ENCODE measurements around the gene SV2B.

SV2B gene

DNA sequence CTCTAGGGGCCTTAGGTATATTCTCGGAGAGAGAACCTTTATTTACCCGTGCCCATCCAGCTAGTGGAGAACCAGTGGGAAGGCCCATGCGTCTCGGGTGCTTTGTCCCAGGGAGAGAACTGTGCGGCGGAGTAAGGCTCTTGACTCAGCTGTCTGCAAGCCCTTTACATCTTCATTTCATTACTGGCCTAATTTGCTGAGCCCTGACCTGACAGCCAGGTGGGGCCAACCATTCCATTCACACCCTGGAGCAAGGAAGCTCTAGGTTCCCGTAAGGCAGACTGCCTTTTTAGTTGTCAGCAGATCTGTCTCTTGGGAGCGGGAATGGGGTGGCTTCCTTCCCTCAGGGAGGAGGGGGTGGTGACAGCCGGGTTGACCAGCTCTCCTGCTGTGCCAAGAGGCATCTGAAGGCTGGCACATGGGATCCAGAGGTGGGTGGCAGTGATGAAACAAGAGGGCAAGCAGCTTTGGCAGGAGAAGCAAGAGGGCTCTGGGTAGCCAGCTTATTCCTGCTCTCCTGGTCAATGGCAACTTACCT is 36.4 kb downstream of the SV2B start:
- DNase-seq (ENCODE audit: low spot score) = no peak

DNA sequence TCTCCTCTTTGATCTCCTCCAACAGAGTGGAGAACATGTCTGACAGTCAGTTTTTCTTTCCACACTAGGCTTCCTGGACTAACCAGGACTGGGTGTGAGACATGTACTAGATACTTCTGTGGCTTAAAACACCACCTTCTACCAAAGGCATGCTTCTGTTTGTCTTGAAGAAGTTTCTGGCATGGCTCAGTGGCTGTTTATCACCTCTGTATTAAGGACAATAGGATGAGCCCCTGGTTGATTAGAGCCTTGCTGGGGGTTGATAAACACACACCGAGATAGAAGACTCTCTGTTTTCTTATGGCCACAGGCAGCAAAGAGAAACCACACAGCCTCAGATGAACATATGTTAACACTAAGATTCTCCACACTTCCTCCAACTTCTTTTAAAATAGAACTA is 40.5 kb downstream of the SV2B start:
- no peak for DNase-seq (ENCODE audit: low spot score)

DNA sequence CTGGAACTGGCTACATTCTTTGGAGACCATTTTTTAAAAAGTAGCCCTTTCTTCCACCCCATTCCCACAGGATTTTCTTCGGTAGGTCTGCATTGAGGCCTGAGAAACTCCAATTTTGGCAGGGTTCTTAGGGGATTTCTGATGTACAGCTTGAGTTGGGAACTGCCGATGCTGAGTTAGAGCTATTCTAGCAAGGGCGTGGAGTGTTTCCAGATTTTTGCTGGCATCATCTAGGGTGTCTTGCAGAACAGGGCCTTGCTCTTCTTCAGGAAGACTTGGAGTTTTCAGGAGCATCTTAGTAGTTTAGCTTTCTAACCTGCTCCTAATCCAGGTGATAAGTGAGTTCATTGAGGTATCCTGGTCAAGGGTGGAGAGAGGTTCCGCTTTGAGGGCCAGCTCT is 41.0 kb downstream of the SV2B start:
- no peak for DNase-seq (ENCODE audit: low spot score)

DNA sequence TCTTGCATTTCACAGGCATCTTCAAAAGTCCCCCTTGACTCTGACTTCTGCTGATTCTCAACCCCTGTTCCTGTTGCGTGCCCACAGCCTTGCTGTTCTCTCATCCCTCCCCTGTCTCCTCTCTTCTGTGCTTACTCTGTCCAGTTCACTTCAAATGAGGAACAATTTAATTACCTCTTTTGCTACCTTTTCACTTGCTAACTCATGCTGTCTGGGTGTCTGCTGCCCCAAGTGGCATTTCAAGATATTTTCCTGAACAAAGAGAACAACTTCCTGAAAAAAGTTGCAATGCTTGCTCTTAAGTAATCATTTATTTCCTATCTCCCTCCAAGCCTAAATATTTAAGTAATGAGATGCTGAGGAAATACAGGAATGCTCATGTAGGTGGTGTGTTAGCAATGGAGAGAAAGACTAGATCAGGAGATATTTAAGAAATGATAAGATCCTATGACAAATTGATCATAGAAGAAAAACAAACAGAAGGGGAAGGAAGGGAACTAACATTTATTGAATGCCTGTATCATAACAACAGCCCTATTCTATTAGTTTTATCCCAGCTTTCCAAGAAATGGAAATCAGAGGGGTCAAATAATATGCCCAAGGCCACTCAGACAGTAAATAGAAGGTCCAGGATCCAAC is 42.2 kb downstream of the SV2B start:
- peak; percentile 50 for DNase-seq (ENCODE audit: low spot score)

DNA sequence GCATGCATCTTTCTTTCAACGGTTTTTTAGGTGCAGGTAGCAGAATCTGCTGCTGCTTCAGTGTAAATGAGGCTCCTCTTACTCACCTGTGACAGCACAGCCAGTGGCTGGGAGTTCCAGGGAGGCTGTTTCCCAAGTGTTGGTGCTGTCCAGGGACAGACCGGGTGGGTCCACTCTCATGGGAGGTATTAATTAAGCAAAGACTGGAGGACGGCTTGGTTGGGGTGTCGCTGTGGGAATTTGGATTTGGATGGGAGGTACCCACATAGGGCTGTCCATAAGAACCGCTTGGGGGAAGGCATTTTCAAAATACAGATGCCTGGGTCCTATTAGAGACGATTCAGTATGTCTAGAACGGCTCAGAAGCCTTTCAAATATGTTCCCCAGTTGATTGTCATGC is 42.9 kb downstream of the SV2B start:
- DNase-seq (ENCODE audit: low spot score) = no peak

DNA sequence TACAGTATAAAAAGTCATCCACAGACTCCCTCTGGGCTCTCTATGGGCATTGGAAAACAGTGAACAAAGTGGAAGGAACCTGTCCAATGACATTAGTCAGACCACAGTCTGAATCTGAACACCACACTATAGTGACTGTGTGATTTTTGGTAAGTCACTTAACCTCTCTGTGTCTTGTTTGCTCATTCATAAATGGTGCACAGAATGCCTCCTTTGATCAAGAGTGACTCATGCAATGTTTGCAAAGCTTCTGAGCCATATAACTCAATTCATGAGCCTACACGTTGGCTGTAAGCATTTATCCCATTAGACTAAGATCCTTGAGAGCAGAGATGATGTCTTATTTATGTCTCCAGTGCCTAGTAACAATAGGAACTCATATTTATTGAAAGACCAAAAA is 46.7 kb downstream of the SV2B start:
- no peak for DNase-seq (ENCODE audit: low spot score)

DNA sequence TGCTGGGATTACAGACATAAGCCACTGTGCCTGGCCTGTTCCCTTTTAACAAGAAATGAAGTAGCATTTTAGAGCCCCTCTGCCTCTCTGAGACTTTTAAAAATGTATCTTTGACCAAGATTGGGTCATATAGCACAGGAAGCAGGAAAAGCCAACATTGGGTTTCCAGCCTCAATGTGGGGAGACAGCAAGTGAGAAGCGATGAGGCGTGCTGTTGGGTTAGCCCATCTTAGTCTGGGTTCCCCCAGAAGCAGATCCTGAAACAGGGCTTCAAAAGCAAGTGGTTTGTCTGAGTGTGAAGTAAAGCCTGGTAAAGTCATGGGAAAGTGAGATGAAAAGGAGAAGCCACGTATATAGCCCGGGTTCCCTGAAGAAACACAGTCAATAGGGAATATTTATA is 48.2 kb downstream of the SV2B start:
- DNase-seq (ENCODE audit: low spot score) = no peak

DNA sequence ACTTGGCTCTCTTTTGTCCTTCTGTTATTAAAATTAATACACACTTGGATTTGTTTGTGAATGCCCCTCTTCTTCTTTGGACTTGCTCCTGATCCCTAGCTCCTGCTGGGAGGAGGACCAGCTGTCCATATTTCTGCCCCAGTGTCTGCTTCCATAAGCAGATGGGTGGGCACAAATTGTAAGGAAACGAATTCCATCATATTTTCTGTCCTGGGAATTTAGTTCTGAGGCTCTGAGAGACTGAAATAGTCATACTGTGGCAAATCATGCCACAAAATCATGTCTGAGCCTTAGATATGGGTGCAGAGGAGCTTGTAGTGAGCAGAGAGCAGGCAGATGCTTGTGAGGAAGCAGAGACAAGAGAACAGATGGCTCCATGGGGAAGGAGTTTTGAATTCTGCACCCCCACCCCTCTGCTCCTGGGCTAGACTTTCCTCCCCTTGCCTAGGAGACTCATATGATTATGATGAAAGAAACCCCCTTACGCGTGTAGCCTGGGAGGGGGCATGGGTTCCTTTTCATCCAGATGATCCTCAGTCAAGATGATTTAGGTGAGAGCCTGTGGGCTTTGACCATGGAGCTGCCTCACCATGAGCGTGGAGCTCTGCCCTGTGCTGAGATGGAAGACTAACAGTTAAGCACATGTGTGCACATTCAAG is 50.6 kb downstream of the SV2B start:
- DNase-seq (ENCODE audit: low spot score) = no peak

DNA sequence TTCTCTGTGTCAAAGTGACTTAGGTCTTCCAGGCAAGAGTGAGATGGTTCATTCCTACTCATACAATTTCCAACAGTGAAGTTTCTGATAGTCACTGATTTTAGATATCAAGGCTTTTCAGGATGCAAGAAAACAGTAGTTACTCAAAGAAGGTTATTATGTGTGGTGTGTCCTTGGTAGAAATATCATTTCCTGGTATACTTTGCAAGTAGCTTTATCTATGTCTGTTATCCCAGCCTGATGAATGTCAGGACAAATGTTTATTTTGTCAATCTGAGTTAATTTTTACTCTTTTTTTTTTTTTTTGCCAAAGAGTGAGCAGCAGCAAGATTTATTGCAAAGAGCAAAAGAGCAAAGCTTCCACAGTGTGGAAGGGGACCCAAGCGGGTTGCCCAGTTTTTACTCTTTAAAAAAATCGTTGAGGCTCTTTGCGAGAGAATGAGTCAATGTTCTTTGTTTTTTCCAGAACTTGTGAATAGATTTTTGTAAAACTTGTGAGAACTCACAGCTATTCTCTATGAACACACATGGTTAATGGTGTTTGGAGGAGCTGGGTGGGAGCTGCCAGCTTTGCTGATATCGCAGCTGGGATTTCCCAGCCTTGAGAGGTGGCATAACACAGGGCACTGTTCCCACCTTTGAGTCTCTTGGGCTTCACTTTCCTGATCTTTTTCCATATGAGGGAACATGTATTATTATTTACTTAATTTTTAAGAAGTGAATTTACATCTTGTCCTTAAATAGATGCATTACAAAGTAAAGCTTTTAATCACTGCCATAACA is 51.9 kb downstream of the SV2B start:
- DNase-seq (ENCODE audit: low spot score) = no peak

DNA sequence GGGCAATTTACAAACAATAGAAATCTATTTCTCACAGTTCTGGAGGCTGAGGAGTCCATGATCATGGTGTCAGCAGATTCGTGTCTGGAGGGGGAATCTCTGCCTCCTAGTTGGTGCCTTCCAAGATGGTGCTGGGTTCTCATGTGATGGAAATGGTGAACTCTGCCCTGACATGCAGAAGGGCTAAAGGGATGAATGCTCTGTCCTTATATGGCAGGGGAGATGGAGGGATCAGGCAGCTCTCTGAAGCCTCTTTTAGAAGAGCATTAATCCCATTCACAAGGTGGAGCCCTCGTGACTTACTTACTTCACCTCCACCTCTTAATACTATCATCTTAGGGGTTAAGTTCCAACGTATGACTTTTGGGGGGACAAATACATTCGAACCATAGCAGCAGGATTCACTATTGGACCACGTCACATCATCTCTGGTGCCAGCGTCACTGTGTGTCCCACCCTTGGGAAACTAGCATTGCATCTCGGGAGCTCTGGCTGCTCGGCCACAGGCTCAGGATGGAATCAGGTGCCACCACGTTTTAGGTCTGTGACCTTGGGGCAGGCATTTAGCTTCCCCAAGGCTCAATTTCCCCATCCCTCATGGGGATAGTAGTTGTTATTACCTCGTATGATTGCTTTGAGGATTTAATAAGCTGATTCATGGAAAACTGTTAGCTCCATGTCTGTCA is 53.0 kb downstream of the SV2B start:
- DNase-seq (ENCODE audit: low spot score) = no peak

DNA sequence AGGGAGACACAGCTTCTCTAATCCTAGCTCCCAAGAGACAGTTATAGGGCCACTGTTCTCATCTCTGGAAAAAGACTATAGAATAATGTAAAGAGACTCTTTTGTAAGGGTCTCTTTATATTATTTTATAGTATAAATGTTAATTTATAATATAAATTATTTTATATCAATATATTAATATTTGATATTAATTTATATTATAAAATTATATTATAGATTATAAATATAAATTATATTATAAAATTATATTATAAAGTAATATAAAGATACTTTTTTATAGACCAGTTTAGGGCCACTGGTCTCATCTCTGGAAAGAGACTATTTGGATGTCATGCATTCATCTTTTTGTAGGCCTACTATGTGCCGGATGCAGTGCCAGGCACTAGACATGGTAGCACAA is 53.9 kb downstream of the SV2B start:
- DNase-seq (ENCODE audit: low spot score) = no peak

DNA sequence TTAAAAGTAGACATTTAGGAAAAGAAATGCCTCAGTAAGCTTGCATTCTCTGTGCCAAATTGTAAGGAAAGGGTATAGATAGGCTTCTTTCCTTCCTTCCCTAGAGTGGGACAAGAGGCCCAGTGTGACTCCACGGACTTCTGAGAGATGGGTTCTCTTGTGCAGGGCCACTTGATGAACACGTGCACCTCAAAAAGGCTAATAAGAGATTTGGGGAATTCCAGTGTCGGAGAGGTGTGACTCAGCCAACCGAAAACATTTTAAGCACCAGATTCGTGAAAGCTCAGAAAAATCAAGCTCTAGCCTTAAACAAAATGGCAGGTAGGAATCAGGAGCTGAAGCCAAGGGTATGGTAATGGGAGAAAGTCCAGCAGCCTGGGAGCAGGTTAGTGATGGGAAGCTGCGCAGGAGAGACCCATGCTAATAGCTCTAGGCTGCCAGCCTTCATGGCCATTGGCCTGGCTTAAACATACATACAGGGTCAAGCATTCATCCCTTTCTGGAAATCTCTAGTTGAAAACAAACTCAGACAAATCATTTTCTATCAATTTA is 56.2 kb downstream of the SV2B start:
- no peak for DNase-seq (ENCODE audit: low spot score)

DNA sequence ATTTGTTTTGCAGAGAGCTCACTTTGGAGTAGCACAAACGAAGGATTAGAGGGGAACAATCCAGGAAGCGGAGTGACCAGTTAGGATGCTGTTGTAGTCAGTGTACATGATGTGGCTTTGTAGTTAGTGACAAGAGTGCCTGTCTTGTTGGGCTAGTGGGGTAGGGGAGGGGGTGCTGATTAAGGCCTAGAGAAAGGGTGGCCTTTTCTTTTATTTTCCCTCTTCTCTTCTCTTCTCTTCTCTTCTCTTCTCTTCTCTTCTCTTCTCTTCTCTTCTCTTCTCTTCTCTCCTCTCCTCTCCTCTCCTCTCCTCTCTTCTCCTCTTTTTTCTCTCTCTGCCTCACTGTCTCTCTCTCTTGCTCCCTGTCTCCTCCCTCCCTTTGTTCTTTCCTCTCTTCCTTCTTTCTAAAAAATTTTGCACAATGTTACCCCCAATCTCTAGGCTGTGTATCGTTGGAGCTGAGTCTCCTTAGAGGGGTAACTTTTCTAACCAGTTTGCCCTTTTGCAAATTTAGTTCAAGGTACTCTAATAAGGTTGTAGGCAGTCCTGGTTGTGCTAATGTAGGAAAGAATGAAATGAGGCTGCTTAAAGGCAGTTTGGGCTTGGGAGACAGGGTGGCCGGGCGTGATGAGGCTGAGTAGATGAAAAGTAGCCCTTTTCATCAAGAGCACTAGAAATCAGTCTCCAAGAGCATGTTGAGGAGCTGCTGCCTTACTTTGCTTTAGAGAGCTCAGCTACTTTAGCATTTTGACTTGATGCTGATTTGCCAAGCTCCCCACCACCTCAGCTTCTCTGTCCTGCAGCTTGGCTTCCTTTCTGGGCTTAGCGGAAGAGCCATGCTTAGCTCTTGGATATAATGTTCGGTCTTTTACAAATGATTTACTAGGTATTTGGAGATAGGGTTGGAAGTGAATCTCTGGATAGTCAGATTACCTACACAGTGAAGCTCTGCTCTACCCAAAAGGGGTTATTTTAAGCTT is 58.6 kb downstream of the SV2B start:
- DNase-seq (ENCODE audit: low spot score) = no peak

DNA sequence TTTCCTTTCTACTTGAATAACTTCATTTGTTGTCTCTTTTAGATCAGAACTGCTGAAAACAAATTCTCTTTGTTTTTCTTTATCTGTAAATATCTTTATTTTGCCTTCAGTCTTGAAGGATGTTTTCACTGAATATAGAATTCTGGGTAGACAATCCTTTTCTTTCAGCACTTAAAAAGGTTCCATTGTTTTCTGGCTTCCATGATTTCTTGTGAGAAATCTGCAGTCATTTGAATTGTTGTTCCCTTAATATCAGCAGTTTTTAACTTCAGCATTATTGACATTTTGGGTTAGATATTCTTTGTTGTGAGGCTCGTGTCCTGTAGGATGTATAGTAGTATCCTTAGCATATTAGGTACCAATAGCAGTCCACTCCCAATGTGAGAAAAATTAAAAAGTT is 65.8 kb downstream of the SV2B start:
- DNase-seq (ENCODE audit: low spot score) = no peak

DNA sequence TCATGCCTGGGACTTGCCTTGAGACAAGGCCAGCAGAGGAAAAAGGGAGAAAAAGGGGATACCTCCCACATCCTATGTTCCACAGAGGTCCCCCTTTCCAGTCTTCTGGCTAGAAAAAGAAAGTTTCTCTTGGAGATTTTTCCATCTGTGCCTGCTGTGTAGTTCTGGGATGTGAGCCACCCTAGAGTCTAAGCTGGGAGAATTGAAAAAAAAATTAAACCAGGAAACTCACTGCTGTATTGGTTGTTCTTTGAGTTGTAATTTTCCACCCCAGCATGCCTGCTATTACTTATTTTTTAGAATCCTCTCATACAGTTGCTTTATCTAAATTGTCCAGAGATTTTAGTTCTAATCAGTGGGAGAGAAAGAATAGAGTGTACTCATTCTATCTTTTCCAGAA is 68.4 kb downstream of the SV2B start:
- DNase-seq (ENCODE audit: low spot score) = no peak

DNA sequence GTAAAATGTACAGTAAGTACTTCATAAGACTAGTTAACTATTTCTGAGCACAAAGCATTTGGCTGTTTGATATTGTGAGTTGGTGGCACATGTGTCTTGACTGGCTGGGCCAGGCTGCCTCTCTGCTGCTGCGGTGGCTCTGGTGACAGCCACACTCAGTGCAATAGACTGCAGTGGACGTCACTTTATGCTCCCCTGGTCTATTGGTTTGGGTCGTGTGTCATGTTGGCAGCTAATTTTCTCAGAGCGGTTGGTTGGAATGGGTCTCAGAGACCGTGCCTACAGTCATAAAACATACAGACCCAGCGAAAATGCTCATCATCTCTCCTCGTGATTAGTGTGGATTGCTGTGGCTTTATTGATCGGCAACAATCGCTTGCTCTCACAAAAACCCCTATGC is 71.3 kb downstream of the SV2B start:
- no peak for DNase-seq (ENCODE audit: low spot score)

DNA sequence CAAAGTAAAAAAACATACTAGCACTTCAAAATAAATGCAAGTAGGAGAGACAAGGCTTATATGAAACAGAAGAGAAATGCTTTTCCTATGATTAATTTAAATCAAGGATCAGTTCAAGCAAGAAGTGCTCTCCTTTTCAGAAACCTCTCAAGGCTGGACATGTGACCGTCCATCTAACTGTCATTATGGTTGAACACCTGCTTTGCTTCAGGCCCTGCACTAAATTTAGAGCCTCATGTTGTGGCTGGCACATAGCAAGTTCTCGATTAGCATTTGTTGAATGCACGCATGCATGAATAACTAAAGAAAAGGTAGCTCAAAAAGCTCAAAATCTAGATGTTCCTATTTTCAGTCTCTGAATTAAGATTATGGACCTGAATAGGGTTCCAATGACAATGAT is 82.0 kb downstream of the SV2B start:
- no peak for DNase-seq (ENCODE audit: low spot score)

DNA sequence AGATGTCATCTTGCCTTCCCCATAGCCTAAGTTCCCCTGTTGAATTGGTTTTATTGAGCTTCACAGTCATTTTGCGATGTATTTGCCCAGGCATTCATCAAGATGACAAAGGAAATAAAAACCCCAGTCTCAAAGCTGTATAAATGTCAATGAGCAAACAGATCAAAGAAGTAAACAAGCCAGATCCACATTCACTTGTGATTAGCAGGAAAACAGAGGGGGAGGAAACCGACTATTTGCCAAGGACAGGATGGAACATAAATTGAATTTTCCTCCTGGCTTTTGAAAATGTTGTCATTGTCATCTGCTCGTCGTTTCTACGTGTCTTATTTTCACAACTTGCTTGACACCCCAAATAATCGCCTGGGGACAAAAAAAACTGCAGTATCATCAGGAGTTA is 83.5 kb downstream of the SV2B start:
- DNase-seq (ENCODE audit: low spot score) = no peak

DNA sequence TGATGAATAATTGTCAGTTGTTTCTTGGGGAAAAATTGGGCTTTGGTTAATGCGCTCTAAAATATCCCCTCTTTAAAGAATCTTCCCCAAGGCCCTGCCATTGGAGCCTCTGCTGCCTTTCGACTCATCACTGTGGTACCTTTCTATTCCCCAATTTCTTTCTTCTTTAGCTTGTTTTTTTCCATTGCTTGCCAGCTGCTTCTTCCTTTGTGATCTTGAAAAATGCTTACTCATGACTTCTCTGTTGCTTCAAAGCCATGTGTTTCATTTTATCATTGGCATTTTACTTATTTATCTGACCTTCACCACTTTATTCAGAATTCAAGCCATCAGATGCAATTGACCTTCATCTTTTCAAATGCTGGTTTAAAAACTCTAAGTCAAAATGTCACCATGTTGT is 84.4 kb downstream of the SV2B start:
- no peak for DNase-seq (ENCODE audit: low spot score)

DNA sequence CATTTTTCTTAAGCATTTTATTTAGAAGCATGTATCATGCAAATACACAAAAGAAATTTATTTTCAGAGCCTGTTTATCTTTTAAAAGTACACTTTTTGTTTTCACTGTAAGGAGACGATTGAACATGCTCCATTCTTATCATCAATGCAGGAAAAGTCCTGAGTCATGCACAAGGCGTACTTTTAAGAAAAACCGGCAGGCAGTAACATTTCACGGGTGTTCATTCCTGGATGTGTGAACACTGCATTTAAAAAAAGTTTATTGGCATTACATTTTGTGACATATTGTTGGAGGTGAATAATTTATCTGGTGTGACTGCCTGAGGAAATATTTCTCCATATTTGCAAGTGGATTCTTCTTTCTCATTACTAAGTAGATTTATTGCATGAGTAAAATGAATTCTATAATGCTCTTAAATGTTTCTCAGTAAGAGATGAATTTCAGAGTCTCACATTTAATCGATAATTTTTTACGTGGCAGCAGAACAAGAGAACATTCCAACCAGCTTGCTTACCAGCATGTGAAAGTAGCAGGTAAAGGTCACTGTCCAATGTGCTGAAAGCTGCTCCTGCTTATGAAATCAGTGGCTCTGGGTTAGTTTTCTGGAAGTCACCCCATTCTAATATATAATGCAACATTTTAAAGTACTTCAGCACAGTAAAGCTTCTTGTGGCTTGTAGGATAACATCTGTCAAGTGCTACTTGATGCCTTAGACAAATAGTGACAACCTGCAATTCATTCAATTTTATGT is 87.0 kb downstream of the SV2B start:
- DNase-seq (ENCODE audit: low spot score) = peak; percentile 24

All from NAMALWA (cell line).